Coronary artery (tissue), 2 donors: ENCODE measurements around the gene CLCN2.

Experiments used
- DNase-seq: peaks from one replicate; pipeline ENCODE4 v3.0.0-alpha.2; 2017; ENCODE audit warnings: low spot score
- H3K27ac ChIP-seq, 2 donors: fragments of 200-600 bp; sonication (generic); one replicate each; pipeline ENCODE4 v1.5.1; 2016 to 2019
- H3K4me3 ChIP-seq: fragments of 200-600 bp; sonication (generic); 2 replicates; pipeline ENCODE4 v1.5.1; 2016; ENCODE audit warnings: mild to moderate bottlenecking, moderate library complexity
- CTCF ChIP-seq: fragments of 200-600 bp; sonication (generic); IDR thresholded peaks from one replicate; pipeline ENCODE4 v1.5.1; 2019; ENCODE audit warnings: antibody characterized with exemption

Gene CLCN2

GRCh38 chr3:184380627-184381260, 19.3 kb upstream of the CLCN2 start:
- DNase-seq, result no peak
- no peak for TF ChIP-seq CTCF
- Histone ChIP-seq H3K27ac (peak overlapping the region; percentile 31 to 90), H3K4me3 (peak overlapping the region; percentile 94)

GRCh38 chr3:184380185-184380626, 18.8 kb upstream of the CLCN2 start:
- no peak for DNase-seq
- peak overlapping the region; percentile 94 for H3K4me3 ChIP-seq
- TF ChIP-seq CTCF, result no peak
- H3K27ac ChIP-seq, result peak overlapping the region; percentile 31 to 90

GRCh38 chr3:184379358-184380184, 18.2 kb upstream of the CLCN2 start, which contains the start of gene CHRD:
Gene CHRD (plus strand): TSS chr3:184380054. CDS start chr3:184380319, 265 bp downstream.
- DNase-seq, result no peak
- peak within 1 kb of the TSS; percentile 44 to 90 for H3K27ac ChIP-seq
- TF ChIP-seq CTCF, result no peak
- peak within 1 kb of the TSS; percentile 94 for H3K4me3 ChIP-seq

- peak overlapping the region; percentile 44 to 90 for H3K27ac ChIP-seq
- no peak for DNase-seq
- no peak for TF ChIP-seq CTCF
- H3K4me3 ChIP-seq, result no peak overlapping the region
Observed at GRCh38 chr3:184378651-184379357, 17.4 kb upstream of the CLCN2 start.

GRCh38 chr3:184377882-184378445, 16.6 kb upstream of the CLCN2 start, which contains the start of gene THPO:
Gene THPO (minus strand): TSS chr3:184378207. CDS start chr3:184376259, 1,948 bp downstream.
- no peak within 1 kb of the TSS for H3K4me3 ChIP-seq
- peak within 1 kb of the TSS in 1 of 2 donors; percentile 90 for H3K27ac ChIP-seq

More at GRCh38 chr3:184377882-184378445, 16.6 kb upstream of the CLCN2 start, which contains the start of gene THPO:
- no peak for DNase-seq
- no peak for TF ChIP-seq CTCF
